ENCODE measurements around the gene NRL. TPM values are rescaled to one million over a fixed set of nuclear protein-coding genes. Genes with fewer than 3 reads are reported as not detected.

The NRL gene
- total and polyA plus RNA-seq, 9 of the 15 experiments (the other 6 are each of a cell fraction or from before 2014, with no cell fraction given): 0.07 to 2.7 (median 1.4) TPM; not detected in 1

GRCh38 chr14:24042746-24043145 is 72.0 kb downstream of the NRL start:
- 4% methylated on average over 5 of the region's 5 CpGs for WGBS (ENCODE audit: insufficient coverage, low coverage, missing lambda C conversion rate)
- H3K27me3 ChIP-seq (ENCODE audit: control insufficient read depth in 2 of 2, insufficient read depth in 2 of 2, low read length in 2 of 2): 0 out of 5 replicates have a peak, but pooled peaks cover 0 to 4% of the 10 kb centered on the region in 2 experiments
- DNase-seq (ENCODE audit: extremely low read depth in 1 of 4, low spot score in 3 of 4): no peak
- no peaks in the 10 kb centered on the region for H3K9me3 ChIP-seq (replicated peaks; ENCODE audit: control insufficient read depth, insufficient read depth, low read depth, low read length)
- H3K27ac ChIP-seq (ENCODE audit: extremely low read depth, low read depth, low read length): no peak overlapping the region
- BruUV-seq (replicated peaks): no TSS peak
- ChIA-PET CTCF (ENCODE audit: low intra/inter-chr PET ratio) (no interaction called here), POLR2A (interaction anchor here (1.3 kb wide), 1 partner anchor 52 kb away, joined by 5 read pairs; no protein-coding TSS in a partner anchor)
- H3K9ac ChIP-seq (ENCODE audit: insufficient read depth in 1 of 2, low read depth in 2 of 2, low read length in 2 of 2): no peak overlapping the region
- intact Hi-C loops (cut with micrococcal nuclease) (no loop called here), in situ Hi-C loops (cut with MboI) (no loop called here)
- H4K20me1 ChIP-seq (replicated peaks; ENCODE audit: control insufficient read depth, insufficient read depth, low read length): no peaks in the 10 kb centered on the region
- H3K9me1 ChIP-seq (ENCODE audit: control insufficient read depth, insufficient read depth, low read length): no peaks in the 10 kb centered on the region
- no peak for ATAC-seq
- FAIRE-seq: no peak
- H3K36me3 ChIP-seq (ENCODE audit: control insufficient read depth, insufficient read depth, low read length): no peaks in the 10 kb centered on the region
- no peaks in the 10 kb centered on the region for H3K79me2 ChIP-seq (ENCODE audit: control insufficient read depth, insufficient read depth, low read length)
- H3K4me1 ChIP-seq (replicated peaks in 1 of 2; ENCODE audit: control insufficient read depth in 2 of 2, insufficient read depth in 2 of 2, low read length in 2 of 2): peaks cover 0 to under 1% of the 10 kb centered on the region in 2 experiments; a peak in 2 of 5 replicates
- TF ChIP-seq ZNF24 (IDR thresholded peaks at IDR 0.05) (no peak), ZNF655 (CRISPR knock-in tag; IDR thresholded peaks at IDR 0.05) (no peak), FOS (IDR thresholded peaks at IDR 0.05; ENCODE audit: extremely low read depth, insufficient read length) (no peak), TEAD1 (CRISPR knock-in tag; IDR thresholded peaks at IDR 0.05) (no peak), ZNF830 (CRISPR knock-in tag; IDR thresholded peaks at IDR 0.05) (no peak)
- H3K4me2 ChIP-seq (ENCODE audit: insufficient read depth, low read length): no peak overlapping the region
- H3K4me3 ChIP-seq: no peak overlapping the region
- no peak overlapping the region for H2AFZ ChIP-seq (ENCODE audit: low read depth, low read length)

- Histone ChIP-seq H3K4me2 (ENCODE audit: insufficient read depth, low read length) (no peak overlapping the region), H3K4me1 (replicated peaks in 1 of 2; ENCODE audit: control insufficient read depth in 2 of 2, insufficient read depth in 2 of 2, low read length in 2 of 2) (peaks cover 0 to 4% of the 10 kb centered on the region in 2 experiments; a peak in 2 of 5 replicates), H3K9ac (ENCODE audit: insufficient read depth in 1 of 2, low read depth in 2 of 2, low read length in 2 of 2) (no peak overlapping the region), H3K36me3 (ENCODE audit: control insufficient read depth, insufficient read depth, low read length) (no peaks in the 10 kb centered on the region), H3K9me3 (replicated peaks; ENCODE audit: control insufficient read depth, insufficient read depth, low read depth, low read length) (no peaks in the 10 kb centered on the region), H2AFZ (ENCODE audit: low read depth, low read length) (no peak overlapping the region), H3K27me3 (ENCODE audit: control insufficient read depth in 2 of 2, insufficient read depth in 2 of 2, low read length in 2 of 2) (0 out of 5 replicates have a peak, but pooled peaks cover 0 to 4% of the 10 kb centered on the region in 2 experiments), H4K20me1 (replicated peaks; ENCODE audit: control insufficient read depth, insufficient read depth, low read length) (no peaks in the 10 kb centered on the region), H3K79me2 (ENCODE audit: control insufficient read depth, insufficient read depth, low read length) (no peaks in the 10 kb centered on the region), H3K9me1 (ENCODE audit: control insufficient read depth, insufficient read depth, low read length) (no peaks in the 10 kb centered on the region), H3K4me3 (no peak overlapping the region), H3K27ac (ENCODE audit: extremely low read depth, low read depth, low read length) (no peak overlapping the region)
- intact Hi-C loops (cut with micrococcal nuclease) (no loop called here), in situ Hi-C loops (cut with MboI) (no loop called here)
- DNase-seq (ENCODE audit: extremely low read depth in 1 of 4, low spot score in 3 of 4) (no peak), ATAC-seq (no peak), FAIRE-seq (no peak)
- TF ChIP-seq NFIC (IDR thresholded peaks at IDR 0.05): peak; percentile 87
- TF ChIP-seq ZNF140 (CRISPR knock-in tag; IDR thresholded peaks at IDR 0.05): no peak
- TF ChIP-seq ASH1L (IDR thresholded peaks at IDR 0.05; ENCODE audit: borderline replicate concordance, low read depth, partially characterized antibody): no peak
- TF ChIP-seq MEIS2 (IDR thresholded peaks at IDR 0.05; ENCODE audit: partially characterized antibody): no peak
- TF ChIP-seq NFIX (CRISPR knock-in tag; IDR thresholded peaks at IDR 0.05; ENCODE audit: low read depth): peak; percentile 69; the same call in 1 of the 2 replicates
- no TSS peak for BruUV-seq (replicated peaks)
- ChIA-PET POLR2A (no interaction called here), CTCF (ENCODE audit: low intra/inter-chr PET ratio) (no interaction called here)
- WGBS (ENCODE audit: insufficient coverage, low coverage, missing lambda C conversion rate): 0% methylated on average over 2 of the region's 2 CpGs
These were observed 74.1 kb downstream of the NRL start for GRCh38 chr14:24040692-24041091.
